UCSD-AML1 (cell line): ENCODE results near the gene GXYLT2.
"Not testable (repeated sequence)": the region's sequence is repeated elsewhere in the genome, so short reads cannot be mapped to it uniquely, and the experiment has no call there.

Source experiments
- DNase-seq: peaks from one replicate; lab custom pipeline; 2025; ENCODE audit not compliant: unreplicated experiment; lab: John Stamatoyannopoulos, UW

GXYLT2 gene

DNA sequence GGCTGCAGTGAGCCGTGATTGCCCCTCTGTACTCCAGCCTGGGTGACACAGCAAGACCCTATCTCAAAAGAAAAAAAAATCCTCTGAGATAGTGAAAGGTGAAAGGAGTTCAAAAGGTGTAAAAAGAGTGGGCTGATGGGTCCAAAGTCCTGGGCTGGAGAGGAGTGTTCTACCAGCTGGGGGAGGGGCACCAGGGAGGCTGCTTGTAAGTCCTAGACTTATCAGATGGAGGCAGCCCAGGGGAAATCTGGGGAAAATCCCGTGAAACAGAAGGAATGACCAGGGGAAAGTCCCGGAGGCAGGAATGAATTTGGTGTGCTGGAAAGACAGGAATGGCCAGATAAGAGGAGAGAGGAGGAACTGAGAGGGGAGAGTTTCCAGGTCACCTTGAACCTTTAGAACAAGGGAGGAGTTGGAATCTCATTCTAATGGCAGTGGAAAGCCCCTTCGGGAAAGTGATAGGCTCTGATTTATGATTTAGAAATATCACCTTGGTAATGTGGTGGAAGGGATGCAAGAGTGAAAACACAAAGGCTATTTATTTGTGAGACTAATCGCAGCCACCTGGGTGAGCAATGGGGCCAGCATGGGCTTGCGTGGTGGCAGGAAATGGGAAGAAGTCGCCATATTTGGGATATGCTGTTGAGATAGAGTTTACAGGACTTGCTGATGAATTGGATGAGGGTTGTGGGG, 85.3 kb downstream of the GXYLT2 start:
- DNase-seq = no peak

- DNase-seq = no peak
Measured at GRCh38 chr3:72973786-72974185, 85.9 kb downstream of the GXYLT2 start.

DNA sequence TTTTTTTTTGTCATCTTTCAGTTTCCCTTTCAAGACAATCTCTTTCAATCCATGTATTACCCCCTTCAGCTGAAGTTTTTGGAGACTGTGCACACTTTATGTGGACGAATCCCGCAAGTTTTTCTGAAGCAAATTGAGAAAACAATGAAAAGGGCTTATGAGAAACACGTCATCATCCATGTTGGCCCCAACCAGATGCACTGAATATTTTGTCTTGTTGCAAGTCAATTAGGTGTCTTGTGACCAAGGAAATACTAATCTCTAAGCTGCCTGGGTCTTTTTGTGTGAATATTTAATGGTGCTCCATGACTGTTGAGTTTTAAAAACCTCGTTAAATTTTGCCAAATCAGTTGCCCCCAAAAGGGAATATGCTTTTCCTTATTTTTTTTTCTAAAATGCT, 87.1 kb downstream of the GXYLT2 start:
- DNase-seq = no peak

DNA sequence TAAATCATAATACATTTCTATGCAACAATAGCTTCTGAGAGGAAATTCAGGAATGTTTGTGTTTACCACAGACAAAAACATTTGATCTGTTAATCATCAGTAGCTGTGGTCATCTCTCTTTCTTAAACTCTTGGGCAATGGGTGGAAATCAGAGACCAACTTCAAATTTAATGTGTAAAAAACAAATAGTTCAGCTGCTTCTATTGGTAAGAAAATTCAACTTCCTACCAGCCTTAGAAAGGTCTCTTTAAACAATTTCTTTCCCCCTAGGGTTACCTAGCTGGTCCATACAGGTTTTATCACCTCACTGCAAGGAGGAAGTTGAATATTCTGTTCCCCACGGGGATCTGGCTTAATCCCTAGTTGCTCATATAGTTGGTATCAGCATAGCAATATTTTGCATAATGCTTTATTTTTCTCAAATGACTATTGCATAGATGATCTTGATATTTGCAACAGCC, 88.5 kb downstream of the GXYLT2 start:
- DNase-seq = no peak

DNA sequence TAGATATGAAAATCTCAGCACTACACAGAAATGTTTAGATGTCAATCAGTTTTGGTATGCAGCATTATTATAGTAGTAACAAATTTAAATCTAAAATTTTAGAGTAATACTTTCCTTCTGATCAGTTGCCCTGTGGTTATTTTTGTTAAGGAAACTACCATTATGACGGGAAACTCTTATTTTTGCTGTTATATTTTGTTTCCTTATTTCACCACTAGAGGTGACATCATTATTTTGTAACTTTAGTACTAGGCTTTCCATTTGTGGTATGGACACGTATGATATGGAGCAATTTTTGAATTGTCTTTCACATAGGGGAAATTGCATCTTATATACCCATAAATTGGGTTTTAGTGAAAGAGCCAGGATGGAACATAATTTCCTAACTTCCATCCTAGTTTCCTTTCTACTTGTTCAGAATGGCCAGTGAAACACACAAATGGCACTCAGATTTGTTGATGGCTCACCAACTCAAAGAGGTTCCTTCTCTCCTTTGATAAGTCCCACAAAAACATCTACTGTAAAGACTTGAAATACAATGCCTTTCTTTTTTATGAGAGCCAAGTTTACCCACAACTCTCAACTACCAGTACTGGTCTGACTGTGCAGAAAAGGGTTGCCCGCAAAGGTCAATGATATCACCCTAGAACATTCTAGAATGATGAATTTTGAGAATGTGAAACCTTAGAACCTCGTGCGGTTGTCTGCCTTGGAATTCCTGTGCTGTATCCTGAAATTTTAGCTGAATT, 89.4 kb downstream of the GXYLT2 start:
- no peak for DNase-seq

GRCh38 chr3:72982609-72983366, 94.9 kb downstream of the GXYLT2 start:
- DNase-seq = no peak

GRCh38 chr3:72985576-72985975, 97.7 kb downstream of the GXYLT2 start:
- no peak for DNase-seq

DNA sequence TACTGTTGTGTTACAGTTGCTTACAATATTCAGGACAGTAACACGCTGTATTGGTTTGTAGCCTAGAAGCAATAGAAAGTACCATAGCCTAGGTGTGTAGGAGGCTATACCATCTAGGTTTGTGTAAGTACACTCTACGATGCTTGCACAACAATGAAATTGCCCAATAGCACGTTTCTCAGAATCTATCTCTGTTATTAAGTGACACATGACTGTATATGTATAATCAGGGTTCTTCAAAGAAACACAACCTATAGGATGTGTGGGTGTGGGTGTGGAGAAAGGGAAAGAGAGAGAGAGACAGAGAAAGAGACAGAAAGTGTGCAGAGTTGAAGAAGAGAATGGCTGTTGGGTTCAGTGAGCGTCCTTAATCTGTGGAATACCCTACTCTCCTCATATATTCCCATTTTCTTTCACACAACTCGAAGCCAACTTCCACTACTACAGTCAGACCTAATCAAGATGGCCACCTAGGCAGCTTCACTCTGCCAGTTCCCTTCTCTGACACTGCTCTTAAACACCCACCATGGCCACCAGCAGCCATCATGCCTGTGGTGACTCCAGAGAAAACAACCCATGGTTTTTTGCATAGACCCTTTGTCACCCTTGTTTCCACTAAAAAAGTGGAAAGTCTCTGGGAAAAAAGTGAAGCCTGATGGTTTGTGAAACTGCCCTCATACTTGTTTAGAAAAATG, 103.0 kb downstream of the GXYLT2 start:
- no peak for DNase-seq

DNA sequence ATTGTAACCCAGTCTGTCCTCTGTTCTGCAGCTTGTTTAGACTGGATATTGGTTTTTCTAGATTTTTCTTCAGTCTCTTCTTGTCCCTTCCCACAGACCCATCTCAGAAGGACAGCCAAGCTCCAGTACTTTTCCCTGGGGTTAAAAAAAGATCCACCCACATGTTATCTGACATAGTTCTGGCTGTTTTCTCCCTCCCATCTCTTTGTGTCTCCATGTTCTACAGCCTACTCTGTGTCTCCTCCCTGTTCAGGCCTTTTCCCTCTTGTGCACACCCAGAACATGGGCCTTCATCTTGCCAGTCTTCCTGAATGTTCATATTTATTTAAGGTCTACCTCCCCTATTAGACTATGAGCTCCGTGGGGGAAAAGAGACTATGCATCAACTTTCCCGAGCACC, 103.7 kb downstream of the GXYLT2 start:
- DNase-seq = no peak

- no peak for DNase-seq
Measured at GRCh38 chr3:72993391-72993790, 105.5 kb downstream of the GXYLT2 start.

DNA sequence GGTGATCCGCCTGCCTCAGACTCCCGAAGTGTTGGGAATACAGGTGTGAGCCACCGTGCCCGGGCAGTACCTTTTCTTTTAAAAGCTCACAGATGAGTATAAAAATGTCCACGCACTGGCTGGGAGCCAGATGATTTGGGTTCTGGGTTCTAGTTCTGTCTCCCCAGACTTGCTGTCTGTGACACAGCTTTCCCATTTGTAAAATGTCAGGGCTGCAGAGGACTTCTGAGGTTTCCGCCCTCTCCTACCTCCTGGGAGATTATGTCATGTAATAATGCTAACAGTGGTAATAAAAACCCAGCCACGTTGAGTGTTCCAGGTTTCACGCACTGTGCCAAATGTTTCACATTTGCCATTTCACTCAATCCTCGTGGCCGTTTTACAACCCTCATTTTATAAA, 107.5 kb downstream of the GXYLT2 start:
- DNase-seq = no peak

- DNase-seq = no peak
Measured at GRCh38 chr3:72996121-72996472, 108.3 kb downstream of the GXYLT2 start.

- DNase-seq = peak; percentile 93
Measured at GRCh38 chr3:72996473-72997333, 108.9 kb downstream of the GXYLT2 start, which contains the start of gene PPP4R2. TSS of gene PPP4R2 (plus strand) at chr3:72996811. CDS start at chr3:72997038, 227 bp downstream.

DNA sequence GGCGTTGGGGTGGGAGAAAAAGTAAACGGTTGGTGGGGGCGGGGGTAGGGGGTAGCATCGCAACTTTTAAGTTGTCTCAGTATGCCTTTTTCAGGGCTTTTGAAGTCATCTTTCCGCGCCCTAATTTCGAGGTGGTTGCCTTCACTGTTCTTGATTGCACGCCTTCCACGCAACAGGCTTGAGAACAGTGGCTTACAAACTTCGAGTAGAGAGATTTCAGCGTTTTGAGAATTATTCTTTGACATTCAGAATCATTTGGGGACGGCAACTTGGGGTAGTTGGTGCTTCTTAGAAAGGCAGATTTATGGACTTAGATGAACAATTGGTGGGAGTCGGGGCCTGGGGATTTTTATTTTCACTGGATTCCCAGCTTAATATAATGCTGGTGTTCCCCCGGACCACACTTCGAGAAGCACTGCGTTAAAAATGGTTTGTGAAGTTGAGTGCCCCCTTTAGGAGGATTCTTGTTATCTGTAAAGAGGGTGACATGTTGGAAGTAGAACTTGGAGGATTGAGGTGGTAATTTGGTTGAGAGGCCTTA, 109.6 kb downstream of the GXYLT2 start:
- peak; percentile 38 for DNase-seq

DNA sequence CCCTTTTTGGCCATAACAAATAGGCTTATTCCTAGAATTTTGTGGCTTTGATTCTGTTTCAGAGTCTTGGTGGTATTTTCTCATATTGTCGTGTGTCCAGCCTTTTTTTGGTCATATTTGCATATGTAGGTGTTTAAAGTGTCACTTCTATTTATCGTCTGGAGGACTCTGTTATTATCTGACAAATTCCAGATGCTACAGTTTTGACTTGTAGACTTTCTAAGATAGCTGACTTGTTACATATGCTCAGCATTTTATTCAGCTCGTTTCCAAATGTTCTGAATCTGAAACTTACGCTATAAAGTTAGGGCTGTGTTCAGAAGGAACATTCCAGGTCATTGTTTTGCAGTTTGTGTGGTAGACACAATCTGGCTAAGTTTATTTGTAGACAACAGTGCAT, 110.6 kb downstream of the GXYLT2 start:
- DNase-seq = no peak

GRCh38 chr3:72999951-73000350, 112.1 kb downstream of the GXYLT2 start:
- no peak for DNase-seq

DNA sequence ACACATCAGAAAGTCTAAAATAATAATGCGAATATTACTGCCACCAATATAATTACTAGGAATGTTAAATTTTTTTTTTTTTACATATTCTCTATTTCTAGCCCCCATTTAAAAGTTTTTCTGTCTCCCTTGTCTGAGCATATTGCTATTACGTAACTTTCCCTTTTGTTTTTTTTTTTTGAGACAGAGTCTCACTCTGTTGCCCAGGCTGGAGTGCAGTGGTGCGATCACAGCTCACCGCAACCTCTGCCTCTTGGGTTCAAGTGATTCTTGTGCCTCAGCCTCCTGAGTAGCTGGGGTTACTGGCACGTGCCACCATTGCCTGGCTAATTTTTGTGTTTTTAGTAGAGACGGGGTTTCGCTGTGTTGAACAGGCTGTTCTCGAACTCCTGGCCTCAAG, 115.2 kb downstream of the GXYLT2 start:
- DNase-seq = not testable (repeated sequence)

- no peak for DNase-seq
Measured at GRCh38 chr3:73004316-73004715, 116.5 kb downstream of the GXYLT2 start.

DNA sequence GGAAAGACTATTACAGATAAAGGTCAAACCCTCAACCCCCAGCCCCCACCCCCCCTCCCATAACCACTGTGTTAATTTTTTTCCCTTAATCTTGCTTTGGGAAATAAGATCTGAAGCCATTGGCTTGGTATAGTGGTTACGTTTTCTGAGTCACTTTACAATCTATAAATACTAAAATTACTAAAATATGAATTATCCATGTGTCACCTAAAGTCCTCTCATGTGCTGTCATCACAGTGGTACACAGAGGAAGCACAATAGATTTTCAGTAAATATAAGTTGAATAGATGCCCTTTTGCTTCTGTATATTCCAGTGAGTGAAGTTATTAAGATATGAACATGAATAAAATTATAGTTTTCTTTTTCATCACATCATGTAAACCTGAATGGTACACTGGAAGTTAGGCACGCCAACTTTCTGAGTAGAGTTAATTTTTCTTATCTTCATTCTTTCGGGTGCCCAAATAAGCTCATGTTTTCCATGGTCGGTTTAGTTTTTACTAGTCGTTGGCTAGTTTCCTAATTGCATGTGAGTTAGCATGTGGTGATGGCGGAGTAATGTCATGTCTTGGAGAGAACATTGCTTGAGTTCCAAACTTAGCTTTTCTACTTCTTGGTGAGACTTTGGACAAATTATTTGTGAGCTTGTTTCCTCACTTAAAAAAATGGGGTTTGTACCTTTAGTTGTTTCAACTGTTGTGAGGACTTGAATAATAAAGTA, 120.3 kb downstream of the GXYLT2 start:
- DNase-seq = no peak
